OCI-M2 (cell line): ENCODE measurements around the gene GNG4.
"Not testable (repeated sequence)": the region's sequence is repeated elsewhere in the genome, so short reads cannot be mapped to it uniquely, and the experiment has no call there.

ENCODE experiments used
- DNase-seq: peaks from one replicate; lab custom pipeline; 2025; ENCODE audit not compliant: unreplicated experiment; lab: John Stamatoyannopoulos, UW

The GNG4 gene

GRCh38 chr1:235586992-235587391 is 62.6 kb downstream of the GNG4 start:
- DNase-seq = no peak

GRCh38 chr1:235586413-235586812 is 63.2 kb downstream of the GNG4 start:
- no peak for DNase-seq

- no peak for DNase-seq
Observed at GRCh38 chr1:235584973-235585372, 64.6 kb downstream of the GNG4 start.

- DNase-seq = no peak
Observed at GRCh38 chr1:235583511-235584001, 66.0 kb downstream of the GNG4 start.

GRCh38 chr1:235582130-235582529 is 67.5 kb downstream of the GNG4 start:
- no peak for DNase-seq

- DNase-seq = no peak
Observed at GRCh38 chr1:235579891-235580290, 69.7 kb downstream of the GNG4 start.

- DNase-seq = no peak
Observed at GRCh38 chr1:235575597-235575996, 74.0 kb downstream of the GNG4 start.

GRCh38 chr1:235573880-235574279 is 75.7 kb downstream of the GNG4 start:
- DNase-seq = no peak

- not testable (repeated sequence) for DNase-seq
Observed at GRCh38 chr1:235572971-235573370, 76.6 kb downstream of the GNG4 start.

GRCh38 chr1:235571482-235571881 is 78.1 kb downstream of the GNG4 start:
- DNase-seq = no peak

- DNase-seq = no peak
Observed at GRCh38 chr1:235567812-235568503, 81.6 kb downstream of the GNG4 start.

GRCh38 chr1:235566084-235566483 is 83.5 kb downstream of the GNG4 start:
- no peak for DNase-seq

GRCh38 chr1:235563513-235564061 is 86.0 kb downstream of the GNG4 start:
- DNase-seq = no peak

- DNase-seq = no peak
Observed at GRCh38 chr1:235562589-235562988, 87.0 kb downstream of the GNG4 start.

- DNase-seq = no peak
Observed at GRCh38 chr1:235558621-235559169, 90.9 kb downstream of the GNG4 start.

GRCh38 chr1:235557495-235557894 is 92.1 kb downstream of the GNG4 start:
- DNase-seq = no peak

- no peak for DNase-seq
Observed at GRCh38 chr1:235556807-235557206, 92.8 kb downstream of the GNG4 start.

- no peak for DNase-seq
Observed at GRCh38 chr1:235553112-235553551, 96.5 kb downstream of the GNG4 start.

- DNase-seq = no peak
Observed at GRCh38 chr1:235552146-235552716, 97.4 kb downstream of the GNG4 start.

- DNase-seq = no peak
Observed at GRCh38 chr1:235549351-235550139, 100.0 kb downstream of the GNG4 start.
